ENCODE measurements around the gene TBC1D14.

TBC1D14 gene

GRCh38 chr4:6999172-7000086, 89.8 kb downstream of the TBC1D14 start:
- no peak for DNase-seq (ENCODE audit: low read depth in 2 of 2)

DNA sequence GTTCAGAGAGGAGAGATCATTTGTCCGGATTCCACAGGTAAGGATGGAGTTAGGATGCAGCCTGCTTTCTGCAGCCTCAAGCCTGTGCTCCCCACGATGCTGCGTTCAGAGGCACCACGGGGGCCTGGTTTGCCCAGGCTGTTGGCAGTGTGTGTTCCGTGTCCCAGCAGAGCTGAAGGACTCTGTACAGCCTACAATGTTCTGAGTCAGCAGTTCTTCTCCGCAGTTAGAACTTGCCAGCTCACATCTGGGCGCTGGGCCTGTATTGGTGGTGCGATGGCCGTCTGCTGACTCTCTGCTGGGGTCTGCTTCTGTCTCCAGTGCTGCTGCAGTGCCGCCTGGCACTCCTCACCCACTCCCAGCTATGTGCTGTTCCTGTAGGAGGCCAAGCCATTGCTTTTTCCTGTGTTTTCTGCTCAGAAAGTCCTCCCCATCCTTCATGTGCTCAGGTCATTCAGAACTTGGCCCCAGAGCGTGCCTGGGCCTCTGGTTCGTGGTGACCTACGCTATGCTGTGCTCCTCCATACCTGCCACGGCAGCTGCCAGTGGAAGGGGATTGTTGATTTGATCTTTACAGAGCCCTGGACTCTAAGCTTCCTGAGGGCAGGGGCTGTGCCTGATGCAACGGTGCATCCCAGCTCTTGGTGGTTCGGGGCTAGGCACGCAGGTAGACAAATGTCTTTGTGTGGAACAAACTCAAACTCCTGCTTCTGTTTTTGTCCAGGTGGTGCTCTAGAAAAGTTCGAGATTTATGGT, 91.0 kb downstream of the TBC1D14 start:
- DNase-seq (ENCODE audit: low read depth in 2 of 2), result no peak

DNA sequence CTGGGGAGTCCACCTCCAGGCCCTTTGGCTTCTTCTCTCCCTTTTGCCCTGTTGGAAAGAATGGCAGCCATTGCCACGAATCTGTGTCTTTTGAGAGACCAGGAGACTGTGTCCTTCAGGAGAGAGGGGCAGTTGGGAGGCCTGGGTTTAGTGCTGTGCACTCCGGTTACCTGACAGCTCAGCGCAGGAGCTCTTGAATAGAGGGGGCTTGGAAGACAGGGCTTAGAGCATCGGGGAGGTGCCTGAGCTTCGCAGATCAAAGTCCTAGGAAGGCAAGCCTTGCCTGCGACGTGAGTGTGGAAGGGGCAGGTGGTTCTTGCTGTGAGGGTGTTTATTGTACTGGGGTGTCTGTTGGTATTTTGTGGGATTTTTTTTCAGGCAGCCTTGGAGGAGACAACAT, 91.6 kb downstream of the TBC1D14 start:
- no peak for DNase-seq (ENCODE audit: low read depth in 2 of 2)

- no peak for DNase-seq (ENCODE audit: low read depth in 2 of 2)
These were observed 92.7 kb downstream of the TBC1D14 start for GRCh38 chr4:7002336-7002735.

DNA sequence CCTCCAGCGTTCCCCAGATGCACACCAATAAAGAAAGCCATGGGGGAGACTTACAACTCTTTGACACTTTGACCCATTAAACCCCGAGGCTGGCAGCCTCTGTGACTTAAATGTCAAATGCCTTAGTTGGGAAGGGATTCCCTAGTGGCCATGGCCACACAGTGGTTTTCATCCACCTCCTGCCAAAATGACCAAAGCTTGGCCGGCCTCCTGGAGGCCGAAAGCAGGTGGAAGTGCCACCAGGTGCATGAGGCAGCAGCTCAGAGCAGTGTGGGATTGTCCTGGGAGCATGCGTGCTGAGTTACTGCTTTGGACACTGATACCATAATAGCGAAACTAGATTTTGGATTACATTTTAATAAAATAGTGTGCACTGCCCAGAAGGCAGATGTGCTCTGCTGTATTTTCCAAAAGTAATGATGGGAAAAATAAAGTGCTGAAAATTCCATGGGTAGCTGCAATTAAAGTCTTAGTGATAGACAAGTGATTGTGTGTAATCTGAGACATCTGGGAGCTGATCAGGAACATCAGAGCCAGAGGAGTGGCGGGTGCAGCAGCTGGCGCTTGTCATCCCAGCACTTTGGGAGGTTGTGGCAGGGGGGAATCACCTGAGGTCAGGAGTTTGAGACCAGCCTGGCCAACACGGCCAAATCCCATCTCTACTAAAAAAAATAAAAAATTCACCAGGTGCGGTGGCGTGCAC, 93.7 kb downstream of the TBC1D14 start:
- no peak for DNase-seq (ENCODE audit: low read depth in 2 of 2)

GRCh38 chr4:7003879-7004240, 94.2 kb downstream of the TBC1D14 start:
- no peak for DNase-seq (ENCODE audit: low read depth in 2 of 2)

- DNase-seq (ENCODE audit: low read depth in 2 of 2), result no peak
These were observed 94.7 kb downstream of the TBC1D14 start for GRCh38 chr4:7004331-7004730.

- no peak for DNase-seq (ENCODE audit: low read depth in 2 of 2)
These were observed 95.9 kb downstream of the TBC1D14 start for GRCh38 chr4:7005571-7005970.

DNA sequence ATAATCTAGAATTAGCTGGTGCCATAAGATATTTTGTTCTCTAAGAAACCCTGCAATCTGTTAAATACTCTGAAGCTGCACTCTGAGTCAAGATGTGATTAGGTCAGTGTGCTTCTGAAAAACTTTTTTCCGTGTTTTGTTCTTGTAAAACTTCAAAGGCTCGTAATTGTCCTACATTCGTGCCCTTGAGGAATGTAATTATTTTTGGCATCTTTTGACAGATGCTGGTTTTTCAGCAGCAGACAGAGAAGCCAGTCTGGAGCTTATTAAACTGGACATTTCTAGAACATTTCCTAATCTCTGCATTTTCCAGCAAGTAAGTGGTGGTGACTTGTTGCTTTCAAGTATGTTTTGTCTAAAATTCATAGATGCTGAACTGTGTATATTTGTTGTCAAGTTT, 96.8 kb downstream of the TBC1D14 start:
- no peak for DNase-seq (ENCODE audit: low read depth in 2 of 2)

- DNase-seq (ENCODE audit: low read depth in 2 of 2), result no peak
These were observed 97.7 kb downstream of the TBC1D14 start for GRCh38 chr4:7007142-7007907.

DNA sequence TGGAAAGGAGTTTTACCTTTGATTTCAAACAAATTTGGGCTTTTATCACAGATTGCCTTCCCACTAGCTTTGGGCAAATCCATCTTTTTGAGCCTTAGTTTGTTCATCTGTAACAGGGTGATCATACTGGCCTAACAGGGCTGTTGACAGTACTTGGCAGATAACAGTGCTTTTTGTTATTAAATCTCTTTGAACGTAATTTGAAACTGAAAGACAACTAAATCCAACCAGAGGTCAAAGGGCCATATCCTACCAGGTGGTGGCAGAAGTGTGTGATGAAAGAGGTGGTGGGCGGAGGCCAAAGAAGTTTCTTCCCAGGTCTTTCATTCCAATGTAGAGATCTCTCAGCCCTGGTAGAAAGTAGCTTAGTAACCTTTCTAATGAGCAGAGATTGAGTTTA, 98.3 kb downstream of the TBC1D14 start:
- no peak for DNase-seq (ENCODE audit: low read depth in 2 of 2)

DNA sequence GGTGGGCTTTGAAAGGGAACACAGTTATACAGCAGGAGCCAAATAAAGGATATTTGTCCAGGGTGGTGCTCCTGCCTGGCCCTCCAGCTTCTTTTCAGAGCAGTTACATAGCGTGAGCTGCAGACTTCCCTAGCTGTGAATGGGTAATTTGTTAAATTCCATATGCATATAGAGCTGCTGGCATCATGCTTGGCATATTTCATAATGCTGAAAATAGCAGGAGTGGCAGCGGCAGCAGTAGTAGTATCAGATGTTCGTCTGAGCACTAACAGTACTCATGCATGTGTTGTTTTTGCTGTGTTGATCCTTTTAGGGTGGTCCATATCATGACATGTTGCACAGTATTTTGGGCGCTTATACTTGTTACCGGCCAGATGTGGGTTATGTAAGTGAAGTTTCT, 99.9 kb downstream of the TBC1D14 start:
- DNase-seq (ENCODE audit: low read depth in 2 of 2), result no peak

DNA sequence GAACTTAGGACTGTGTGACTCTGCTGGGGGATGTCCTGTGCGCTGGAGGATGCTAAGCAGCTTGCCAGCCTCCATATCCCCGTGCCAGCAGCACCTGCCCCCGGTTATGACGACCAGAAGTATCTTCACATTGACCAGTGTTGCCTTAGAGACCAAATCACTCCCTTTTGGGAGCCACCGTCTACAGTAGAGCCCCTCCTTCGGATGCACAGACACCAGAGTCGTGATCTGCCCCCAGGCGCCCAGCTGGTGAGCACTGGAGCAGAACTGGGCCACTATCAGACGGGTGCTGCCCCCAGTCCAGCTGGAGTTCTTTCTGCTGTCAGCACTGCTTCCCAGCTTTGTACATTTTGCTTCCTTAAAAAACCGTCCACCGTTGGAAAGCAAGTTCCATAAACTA, 103.5 kb downstream of the TBC1D14 start:
- no peak for DNase-seq (ENCODE audit: low read depth in 2 of 2)

- no peak for DNase-seq (ENCODE audit: low read depth in 2 of 2)
These were observed 105.2 kb downstream of the TBC1D14 start for GRCh38 chr4:7014815-7015214.

DNA sequence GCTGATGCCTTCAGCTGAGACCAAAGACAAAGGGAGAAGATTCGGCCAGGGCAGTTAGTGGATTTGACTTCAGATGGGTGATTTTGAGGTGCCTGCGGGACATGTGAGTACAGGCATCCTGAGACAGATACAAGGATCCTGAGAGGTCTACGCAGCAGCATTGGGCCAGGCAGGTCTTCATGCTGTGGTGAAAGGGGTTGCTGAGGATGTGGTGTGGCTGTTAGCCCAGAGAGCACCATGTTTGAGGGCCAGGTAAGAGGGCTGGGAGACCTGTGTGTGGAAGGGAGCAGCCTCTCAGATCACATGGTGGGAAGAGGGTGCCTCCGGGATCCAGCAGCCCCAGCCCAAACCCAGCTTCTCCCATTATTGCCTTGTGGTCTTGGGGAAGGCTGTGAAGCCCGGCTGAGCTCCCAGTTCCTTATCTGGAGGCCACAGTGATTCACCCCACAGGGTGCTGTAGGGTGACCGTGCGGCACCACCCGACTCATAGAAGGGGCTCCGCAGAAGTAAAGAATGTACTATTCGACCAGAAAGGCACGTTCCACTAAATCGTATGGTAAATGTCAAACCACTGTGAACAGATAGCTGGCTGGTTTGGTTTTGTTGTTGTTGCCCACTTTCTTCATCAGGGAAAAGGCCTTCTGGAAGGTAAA, 105.9 kb downstream of the TBC1D14 start:
- no peak for DNase-seq (ENCODE audit: low read depth in 2 of 2)

DNA sequence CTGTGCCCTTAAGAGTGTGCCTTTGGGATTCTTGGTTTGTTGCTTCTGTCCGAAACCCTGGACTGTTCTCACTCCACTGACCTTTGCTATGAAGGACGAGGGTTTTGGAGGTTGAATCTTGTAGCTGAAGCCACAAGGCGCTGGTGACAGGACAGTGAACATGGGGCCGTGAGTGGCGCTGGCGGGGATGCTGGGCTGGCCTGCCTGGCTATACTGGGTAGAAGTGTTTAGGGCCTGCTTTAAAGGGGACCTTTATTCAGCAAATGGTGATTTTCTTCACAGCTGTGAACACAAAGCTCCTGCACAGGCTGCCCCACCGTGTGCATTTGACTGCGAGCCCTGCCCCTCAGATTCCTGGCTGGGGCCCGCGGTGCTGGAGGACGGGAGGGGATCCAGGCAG, 106.5 kb downstream of the TBC1D14 start:
- no peak for DNase-seq (ENCODE audit: low read depth in 2 of 2)

GRCh38 chr4:7016512-7016911, 106.9 kb downstream of the TBC1D14 start:
- DNase-seq (ENCODE audit: low read depth in 2 of 2), result no peak

DNA sequence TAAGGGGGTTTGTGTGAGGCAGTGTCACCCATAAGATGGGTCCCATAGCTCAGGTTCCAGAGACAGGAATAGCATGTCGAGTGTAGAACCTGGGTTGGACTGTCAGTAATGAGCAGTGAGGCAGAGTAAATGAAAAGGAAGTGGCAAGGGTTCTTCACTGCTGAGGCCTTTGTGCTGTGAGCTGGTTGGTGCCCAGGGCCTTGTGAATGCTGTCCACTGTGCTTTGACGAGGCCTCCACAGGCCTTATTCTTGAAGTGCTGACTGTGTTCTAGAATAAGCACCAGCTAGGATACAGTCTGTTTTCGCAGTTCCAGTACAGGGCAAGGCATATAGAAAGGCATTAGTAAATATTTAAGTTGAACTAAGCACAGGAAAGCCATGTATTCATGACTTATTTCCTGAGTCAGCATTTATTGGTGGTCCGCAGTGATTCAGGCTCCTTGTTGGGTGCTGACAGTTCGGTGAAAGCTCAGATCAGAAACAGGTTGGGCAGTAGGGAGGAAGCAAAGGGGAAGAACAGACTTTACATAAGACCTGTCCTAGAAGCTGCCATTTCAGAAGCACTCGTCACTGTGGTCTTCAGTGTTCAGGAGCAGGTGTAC, 107.9 kb downstream of the TBC1D14 start:
- no peak for DNase-seq (ENCODE audit: low read depth in 2 of 2)

- DNase-seq (ENCODE audit: low read depth in 2 of 2), result no peak
These were observed 108.7 kb downstream of the TBC1D14 start for GRCh38 chr4:7018281-7018680.

DNA sequence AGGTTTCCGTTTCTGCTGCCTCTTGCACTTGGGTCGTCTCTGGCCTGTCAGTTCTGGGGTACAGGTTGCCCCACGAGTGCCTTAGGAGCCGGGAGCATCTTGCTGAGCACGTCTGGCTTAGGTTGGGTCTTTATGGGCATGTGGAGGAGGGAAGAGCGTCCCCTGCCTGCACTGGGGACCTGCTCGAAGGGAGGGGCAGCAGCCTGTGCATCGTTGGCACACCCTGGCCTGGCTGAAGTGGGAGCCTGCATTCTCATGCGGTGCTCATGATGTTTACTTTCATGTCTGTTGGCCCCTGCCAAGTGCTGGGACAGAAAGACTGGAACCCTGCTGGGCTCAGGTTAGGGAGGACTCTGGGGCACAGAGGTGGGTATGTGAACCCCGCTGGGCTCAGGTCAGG, 109.7 kb downstream of the TBC1D14 start:
- no peak for DNase-seq (ENCODE audit: low read depth in 2 of 2)

DNA sequence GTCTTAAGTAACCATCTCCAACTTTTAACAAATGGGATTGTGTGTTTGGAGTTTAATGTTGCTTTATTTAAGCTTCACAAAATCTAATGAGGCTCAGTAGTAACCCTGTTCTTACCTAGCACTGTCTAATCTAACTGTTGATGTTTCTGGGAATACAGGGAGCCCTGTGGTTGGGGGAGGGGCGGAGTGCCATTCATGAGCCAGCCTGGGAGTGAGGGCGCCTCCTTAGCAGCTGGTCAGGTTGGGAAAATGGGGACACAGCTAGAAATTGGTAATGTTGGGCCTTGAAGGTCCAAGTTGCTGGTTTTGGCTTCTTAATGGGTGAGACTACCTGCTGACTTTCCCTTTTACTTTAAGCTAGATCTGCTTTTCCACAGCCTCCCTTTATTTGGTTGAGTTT, 110.7 kb downstream of the TBC1D14 start:
- no peak for DNase-seq (ENCODE audit: low read depth in 2 of 2)
